ENCODE results near the gene MGAT5.

Gene MGAT5

GRCh38 chr2:134368009-134368817, 114.3 kb downstream of the MGAT5 start:
- DNase-seq (ENCODE audit: low read depth): no peak

GRCh38 chr2:134369220-134369902, 115.5 kb downstream of the MGAT5 start:
- no peak for DNase-seq (ENCODE audit: low read depth)

- DNase-seq (ENCODE audit: low read depth): no peak
Measured at GRCh38 chr2:134370655-134371445, 117.0 kb downstream of the MGAT5 start.

GRCh38 chr2:134372141-134372540, 118.3 kb downstream of the MGAT5 start:
- no peak for DNase-seq (ENCODE audit: low read depth)

- DNase-seq (ENCODE audit: low read depth): no peak
Measured at GRCh38 chr2:134372611-134373131, 118.8 kb downstream of the MGAT5 start.

GRCh38 chr2:134375935-134376334, 122.1 kb downstream of the MGAT5 start:
- DNase-seq (ENCODE audit: low read depth): no peak

- DNase-seq (ENCODE audit: low read depth): no peak
Measured at GRCh38 chr2:134377730-134378129, 123.9 kb downstream of the MGAT5 start.

GRCh38 chr2:134379293-134379692, 125.4 kb downstream of the MGAT5 start:
- DNase-seq (ENCODE audit: low read depth): no peak

GRCh38 chr2:134379722-134380121, 125.8 kb downstream of the MGAT5 start:
- DNase-seq (ENCODE audit: low read depth): no peak

- no peak for DNase-seq (ENCODE audit: low read depth)
Measured at GRCh38 chr2:134381141-134381540, 127.3 kb downstream of the MGAT5 start.

GRCh38 chr2:134384131-134384530, 130.3 kb downstream of the MGAT5 start:
- DNase-seq (ENCODE audit: low read depth): no peak

GRCh38 chr2:134385195-134385594, 131.3 kb downstream of the MGAT5 start:
- DNase-seq (ENCODE audit: low read depth): no peak

GRCh38 chr2:134386310-134386709, 132.4 kb downstream of the MGAT5 start:
- DNase-seq (ENCODE audit: low read depth): no peak

GRCh38 chr2:134389381-134389780, 135.5 kb downstream of the MGAT5 start:
- no peak for DNase-seq (ENCODE audit: low read depth)

GRCh38 chr2:134391751-134392160, 137.9 kb downstream of the MGAT5 start:
- DNase-seq (ENCODE audit: low read depth): no peak

- DNase-seq (ENCODE audit: low read depth): no peak
Measured at GRCh38 chr2:134392442-134393074, 138.7 kb downstream of the MGAT5 start.

- no peak for DNase-seq (ENCODE audit: low read depth)
Measured at GRCh38 chr2:134393075-134393461, 139.2 kb downstream of the MGAT5 start.

GRCh38 chr2:134395779-134396178, 141.9 kb downstream of the MGAT5 start:
- DNase-seq (ENCODE audit: low read depth): no peak

GRCh38 chr2:134396493-134396892, 142.6 kb downstream of the MGAT5 start:
- no peak for DNase-seq (ENCODE audit: low read depth)

- no peak for DNase-seq (ENCODE audit: low read depth)
Measured at GRCh38 chr2:134397146-134397896, 143.4 kb downstream of the MGAT5 start.

- DNase-seq (ENCODE audit: low read depth): no peak
Measured at GRCh38 chr2:134398300-134398699, 144.4 kb downstream of the MGAT5 start.

All from stimulated activated CD8-positive, alpha-beta memory T cell treated with anti-CD3 and anti-CD28 coated beads, Interleukin-12 subunit alpha, Interleukin-12 subunit beta, amount 100 ng/mL, for 4 hours (primary cell).